Liver (tissue), 9 donors: ENCODE results near the gene FTO. TPM values are rescaled to one million over a fixed set of nuclear protein-coding genes. Genes with fewer than 3 reads are reported as not detected.

ENCODE experiments used
- DNase-seq: peaks from one replicate; pipeline ENCODE4 v3.0.0-alpha.2; 2017; ENCODE audit warnings: low spot score
- H3K27ac ChIP-seq, 2 donors: one replicate each; pipeline ENCODE4 v1.7.0; 2013; ENCODE audit warnings: inconsistent platforms in 2 of 2, low read length in 2 of 2, control low read depth in 1 of 2, low read depth in 1 of 2, mild to moderate bottlenecking in 1 of 2
- H3K27me3 ChIP-seq, 4 donors: one replicate each; pipeline versions ENCODE4 v1.6.1 to v1.7.0; 2013; ENCODE audit warnings: low read length in 3 of 4, inconsistent platforms in 1 of 4, mild to moderate bottlenecking in 1 of 4, moderate library complexity in 1 of 4; ENCODE audit not compliant: control insufficient read depth in 4 of 4, insufficient read depth in 4 of 4
- H3K36me3 ChIP-seq, 4 donors: one replicate each; pipeline versions ENCODE4 v1.6.1 to v1.7.0; 2013; ENCODE audit warnings: low read length in 3 of 4, mild to moderate bottlenecking in 3 of 4, low read depth in 1 of 4, moderate library complexity in 1 of 4; ENCODE audit not compliant: control insufficient read depth in 4 of 4, insufficient read depth in 3 of 4
- H3K4me1 ChIP-seq, 4 donors: one replicate each; pipeline versions ENCODE4 v1.6.1 to v1.7.0; 2013; ENCODE audit warnings: low read length in 3 of 4, mild to moderate bottlenecking in 3 of 4, moderate library complexity in 1 of 4; ENCODE audit not compliant: control insufficient read depth in 4 of 4, insufficient read depth in 4 of 4
- H3K4me3 ChIP-seq, 3 donors: one replicate each; pipeline versions ENCODE4 v1.6.1 to v1.7.0; 2013; ENCODE audit warnings: low read length in 3 of 3, control low read depth in 1 of 3, low read depth in 1 of 3, mild to moderate bottlenecking in 1 of 3
- H3K9ac ChIP-seq, 2 donors: one replicate each; pipeline ENCODE4 v1.7.0; 2013; ENCODE audit warnings: low read length in 2 of 2, mild to moderate bottlenecking in 2 of 2, moderate library complexity in 2 of 2, control low read depth in 1 of 2, low read depth in 1 of 2
- H3K9me3 ChIP-seq, 4 donors: one replicate each; pipeline versions ENCODE4 v1.6.1 to v1.7.0; 2013; ENCODE audit warnings: low read length in 3 of 4; ENCODE audit not compliant: control insufficient read depth in 4 of 4
- ATF3 ChIP-seq: IDR thresholded peaks from 2 replicates; pipeline ENCODE4 v1.6.1; 2016; ENCODE audit warnings: antibody characterized with exemption
- EGR1 ChIP-seq, 2 donors: IDR thresholded peaks; 2 replicates each; pipeline ENCODE4 v1.6.1; 2016 to 2018; ENCODE audit warnings: antibody characterized with exemption in 2 of 2, low read depth in 2 of 2
- FOXA1 ChIP-seq: IDR thresholded peaks from 2 replicates; pipeline ENCODE4 v1.6.1; 2016; ENCODE audit warnings: antibody characterized with exemption
- FOXA2 ChIP-seq: IDR thresholded peaks from 2 replicates; pipeline ENCODE4 v1.6.1; 2016; ENCODE audit warnings: antibody characterized with exemption
- GABPA ChIP-seq, 2 donors: IDR thresholded peaks in 1 of 2; conservative IDR thresholded peaks in 1 of 2; 2 replicates each; pipeline ENCODE4 v1.6.1; 2016; ENCODE audit warnings: antibody characterized with exemption in 2 of 2, mild to moderate bottlenecking in 1 of 2, moderate library complexity in 1 of 2
- HNF4A ChIP-seq, 2 donors: conservative IDR thresholded peaks; 2 replicates each; pipeline ENCODE4 v1.6.1; 2016; ENCODE audit warnings: antibody characterized with exemption in 2 of 2, mild to moderate bottlenecking in 2 of 2
- HNF4G ChIP-seq: IDR thresholded peaks from 2 replicates; pipeline ENCODE4 v1.6.1; 2016; ENCODE audit warnings: antibody characterized with exemption
- JUND ChIP-seq, 2 donors: IDR thresholded peaks; 2 replicates each; pipeline ENCODE4 v1.6.1; 2016; ENCODE audit warnings: antibody characterized with exemption in 2 of 2
- NR2F2 ChIP-seq: IDR thresholded peaks from 2 replicates; pipeline ENCODE4 v1.6.1; 2016; ENCODE audit warnings: antibody characterized with exemption
- RAD21 ChIP-seq, 2 donors: IDR thresholded peaks; 2 replicates each; pipeline ENCODE4 v1.6.1; 2016; ENCODE audit warnings: antibody characterized with exemption in 2 of 2, mild to moderate bottlenecking in 2 of 2
- REST ChIP-seq: IDR thresholded peaks from 2 replicates; pipeline ENCODE4 v1.6.1; 2016; ENCODE audit warnings: antibody characterized with exemption, mild to moderate bottlenecking
- RXRA ChIP-seq, 2 donors: IDR thresholded peaks; 2 replicates each; pipeline ENCODE4 v1.6.1; 2017 to 2018; ENCODE audit warnings: antibody characterized with exemption in 2 of 2, mild to moderate bottlenecking in 1 of 2
- SP1 ChIP-seq: IDR thresholded peaks from 2 replicates; pipeline ENCODE4 v1.6.1; 2018; ENCODE audit warnings: antibody characterized with exemption, mild to moderate bottlenecking
- TAF1 ChIP-seq: conservative IDR thresholded peaks from 2 replicates; pipeline ENCODE4 v1.6.1; 2016; ENCODE audit warnings: antibody characterized with exemption, mild to moderate bottlenecking
- YY1 ChIP-seq: IDR thresholded peaks from 2 replicates; pipeline ENCODE4 v1.6.1; 2016; ENCODE audit warnings: antibody characterized with exemption, mild to moderate bottlenecking
- ZBTB33 ChIP-seq: IDR thresholded peaks from 2 replicates; pipeline ENCODE4 v1.6.1; 2016; ENCODE audit warnings: antibody characterized with exemption
- WGBS: extraction: QIAGEN DNeasy Blood & Tissue Kit; methylation state at CpG from one replicate; pipeline ENCODE4 v1.1.7; 2013; 5-methylcytosine and 5-hydroxymethylcytosine counted together
- polyA plus RNA-seq, 2 donors: library from polyadenylated mRNA; stranded (reverse) in 1 of 2; unstranded in 1 of 2; fragments of 200-250 nt in 1 of 2; fragments of >200 nt in 1 of 2; fragmentation: Nextera tagmentation in 1 of 2; extraction: Ambion mirVana in 1 of 2; gene quantifications; one replicate each; pipeline versions ENCODE4 v1.2.1 to v1.2.3, GENCODE V29; 2013 to 2015
- total RNA-seq, 2 donors: library from RNA; depleted of rRNA; stranded (reverse); fragments of >200 nt; gene quantifications; one replicate each; pipeline ENCODE4 v1.2.3, GENCODE V29; 2014
- TF ChIP-seq, protein P1 (sequence below): fragments of 150-350 bp; IDR thresholded peaks from 2 replicates; pipeline ENCODE4 v1.5.1; 2017; ENCODE audit warnings: improper control_type of control experiment, low read depth, low read length; ENCODE audit not compliant: missing input control
- TF ChIP-seq, protein P2 (sequence below): IDR thresholded peaks from 2 replicates; pipeline ENCODE4 v1.6.1; 2016; ENCODE audit warnings: antibody characterized with exemption
- donor health status: healthy.
- donor health status: healthy.
- donor health status: healthy.
- donor health status: healthy.
- donor health status: healthy.

The FTO gene
- total and polyA plus RNA-seq, 4 donors = 12.0 to 54.2 (median 24.6) TPM

DNA sequence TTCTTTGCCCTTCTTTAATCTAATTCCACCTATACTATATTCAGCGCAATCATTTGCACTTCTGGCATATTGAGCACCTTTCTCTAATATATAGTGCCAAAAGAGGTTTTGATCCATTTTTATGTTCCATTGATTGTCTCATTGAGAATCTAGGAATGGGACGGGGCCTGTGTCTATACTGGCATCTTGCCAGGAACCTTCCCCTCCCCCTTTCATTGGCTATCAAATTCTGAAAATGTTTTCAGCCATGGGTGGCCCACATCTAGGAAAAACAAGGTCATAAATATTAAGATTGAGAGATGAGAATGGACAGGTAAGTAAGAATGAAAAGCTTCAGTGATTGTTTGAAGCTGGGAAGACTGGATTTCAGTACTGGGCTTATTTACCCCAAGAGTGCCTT is 159.9 kb downstream of the FTO start:
- no peak overlapping the region for H3K4me3 ChIP-seq
- H3K27ac ChIP-seq = no peak overlapping the region
- H3K27me3 ChIP-seq = no peaks in the 10 kb centered on the region
- 97% methylated on average over 2 of the region's 2 CpGs for WGBS
- no peak for DNase-seq
- no peak for TF ChIP-seq FOXA1
- no peak for TF ChIP-seq ZBTB33
- TF ChIP-seq JUND (IDR thresholded peaks at IDR 0.05) = no peak
- TF ChIP-seq ATF3 = no peak
- TF ChIP-seq YY1 = no peak
- TF ChIP-seq RXRA (IDR thresholded peaks at IDR 0.05) = no peak
- no peak for TF ChIP-seq GABPA (IDR thresholded peaks at IDR 0.05 in 1 of 2, conservative IDR thresholded peaks at IDR 0.05 in 1 of 2)
- no peak for TF ChIP-seq SP1
- TF ChIP-seq EGR1 (IDR thresholded peaks at IDR 0.05; ENCODE audit: low read depth in 2 of 2) = no peak
- TF ChIP-seq FOXA2 = no peak
- no peak for TF ChIP-seq RAD21 (IDR thresholded peaks at IDR 0.05)
- TF ChIP-seq NR2F2 = no peak
- TF ChIP-seq HNF4A (conservative IDR thresholded peaks at IDR 0.05) = no peak
- no peak for TF ChIP-seq TAF1
- TF ChIP-seq, protein P1, sequence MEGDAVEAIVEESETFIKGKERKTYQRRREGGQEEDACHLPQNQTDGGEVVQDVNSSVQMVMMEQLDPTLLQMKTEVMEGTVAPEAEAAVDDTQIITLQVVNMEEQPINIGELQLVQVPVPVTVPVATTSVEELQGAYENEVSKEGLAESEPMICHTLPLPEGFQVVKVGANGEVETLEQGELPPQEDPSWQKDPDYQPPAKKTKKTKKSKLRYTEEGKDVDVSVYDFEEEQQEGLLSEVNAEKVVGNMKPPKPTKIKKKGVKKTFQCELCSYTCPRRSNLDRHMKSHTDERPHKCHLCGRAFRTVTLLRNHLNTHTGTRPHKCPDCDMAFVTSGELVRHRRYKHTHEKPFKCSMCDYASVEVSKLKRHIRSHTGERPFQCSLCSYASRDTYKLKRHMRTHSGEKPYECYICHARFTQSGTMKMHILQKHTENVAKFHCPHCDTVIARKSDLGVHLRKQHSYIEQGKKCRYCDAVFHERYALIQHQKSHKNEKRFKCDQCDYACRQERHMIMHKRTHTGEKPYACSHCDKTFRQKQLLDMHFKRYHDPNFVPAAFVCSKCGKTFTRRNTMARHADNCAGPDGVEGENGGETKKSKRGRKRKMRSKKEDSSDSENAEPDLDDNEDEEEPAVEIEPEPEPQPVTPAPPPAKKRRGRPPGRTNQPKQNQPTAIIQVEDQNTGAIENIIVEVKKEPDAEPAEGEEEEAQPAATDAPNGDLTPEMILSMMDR = no peak
- TF ChIP-seq, protein P2, sequence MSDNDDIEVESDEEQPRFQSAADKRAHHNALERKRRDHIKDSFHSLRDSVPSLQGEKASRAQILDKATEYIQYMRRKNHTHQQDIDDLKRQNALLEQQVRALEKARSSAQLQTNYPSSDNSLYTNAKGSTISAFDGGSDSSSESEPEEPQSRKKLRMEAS = no peak
- TF ChIP-seq HNF4G = no peak
- TF ChIP-seq REST = no peak
- H3K9ac ChIP-seq = no peak overlapping the region
- H3K9me3 ChIP-seq = no peaks in the 10 kb centered on the region
- H3K4me1 ChIP-seq = no peaks in the 10 kb centered on the region
- H3K36me3 ChIP-seq = peaks cover 0 to 3% (median under 1%) of the 10 kb centered on the region in 4 donors
